ENCODE data around the gene POGK.
"Not testable (repeated sequence)": the region's sequence is repeated elsewhere in the genome, so short reads cannot be mapped to it uniquely, and the experiment has no call there.

The POGK gene

DNA sequence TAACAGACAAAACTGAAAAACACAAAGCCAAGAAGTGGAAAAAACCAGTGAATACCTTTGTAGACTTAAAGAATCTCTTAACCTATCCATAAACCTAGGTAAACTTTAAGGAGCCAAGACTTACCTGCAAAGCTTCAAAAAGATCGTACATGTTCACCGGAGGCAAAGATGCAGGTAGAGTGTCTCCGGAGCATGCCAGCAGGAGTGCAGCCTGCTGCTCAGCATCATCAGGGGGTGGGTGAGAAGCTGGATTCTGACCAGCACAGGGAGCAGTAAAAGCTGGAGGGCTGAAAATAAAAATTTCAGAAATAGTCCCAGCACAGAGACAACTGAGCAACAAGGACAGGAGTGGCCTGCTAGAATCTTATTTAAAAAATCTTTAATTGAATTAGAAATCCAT is 18.7 kb downstream of the POGK start:
- DNase-seq = no peak

DNA sequence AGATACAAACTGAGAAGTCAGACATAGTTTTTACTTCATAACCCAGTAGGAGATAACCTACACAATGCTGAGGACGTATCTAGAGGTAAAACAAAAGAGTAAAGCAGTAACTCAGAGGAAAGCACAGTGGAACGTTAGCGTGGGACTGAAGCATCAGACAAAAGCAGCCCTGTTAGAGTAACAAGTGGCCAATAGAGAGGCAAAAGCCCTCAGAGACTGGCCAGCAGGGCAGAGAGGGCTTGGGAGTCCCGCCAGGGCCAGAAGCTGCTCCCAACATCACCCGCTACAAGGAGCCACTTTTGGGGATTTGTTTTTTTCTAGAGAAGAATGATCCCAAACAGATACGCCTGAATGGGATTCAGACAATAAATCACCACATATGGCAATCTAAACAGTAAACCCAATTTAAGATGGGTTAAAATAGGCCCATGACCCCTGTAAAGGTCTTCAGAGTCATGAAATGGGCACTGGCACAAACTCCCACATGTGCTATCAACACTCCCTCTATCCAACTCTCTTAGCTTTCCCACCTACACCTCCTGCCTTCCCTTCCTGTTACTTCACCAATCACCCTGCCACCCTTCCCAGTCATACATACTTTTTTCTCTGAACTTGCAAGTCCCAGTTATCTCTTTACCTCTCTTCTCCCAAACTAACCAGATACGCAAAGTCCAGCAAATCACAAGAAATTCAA is 19.6 kb downstream of the POGK start:
- no peak for DNase-seq

DNA sequence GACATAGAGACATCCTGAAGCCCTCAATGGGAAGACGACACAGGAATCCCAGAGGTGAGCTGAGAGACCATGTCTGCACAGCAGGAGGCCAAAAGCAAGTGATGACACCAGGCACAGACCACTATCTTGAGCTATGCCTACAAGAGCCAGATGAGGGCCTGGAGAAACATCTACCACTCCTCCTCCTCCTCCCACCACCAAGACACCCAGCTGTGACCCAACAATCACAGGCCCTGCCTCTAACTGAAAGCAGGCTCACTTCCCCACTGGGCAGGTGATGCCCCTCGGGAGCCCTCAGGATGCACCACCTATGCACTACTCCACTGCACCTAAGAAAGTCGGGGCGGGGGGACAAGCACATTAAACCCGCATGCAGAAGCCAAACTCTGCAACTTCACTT is 20.3 kb downstream of the POGK start:
- DNase-seq = no peak

DNA sequence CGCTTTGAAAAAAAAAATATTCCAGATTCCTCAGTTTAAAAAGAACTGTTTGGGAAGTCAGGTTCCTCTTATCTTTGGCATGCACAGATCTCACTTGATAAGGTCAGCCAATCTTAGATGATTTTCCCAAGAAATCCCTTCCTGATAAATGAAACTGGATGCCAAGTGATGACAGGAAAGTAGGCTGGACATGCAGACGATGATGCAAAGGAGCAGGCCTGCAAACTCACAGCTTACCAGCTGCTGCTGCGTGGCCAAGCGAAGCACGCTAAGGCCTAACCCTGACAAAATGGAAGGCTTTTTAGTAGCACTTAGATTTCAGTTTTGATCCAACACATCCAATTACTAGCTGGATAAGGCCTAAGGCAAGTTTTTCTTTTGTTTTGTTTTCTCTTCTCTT is 26.7 kb downstream of the POGK start:
- DNase-seq = no peak

DNA sequence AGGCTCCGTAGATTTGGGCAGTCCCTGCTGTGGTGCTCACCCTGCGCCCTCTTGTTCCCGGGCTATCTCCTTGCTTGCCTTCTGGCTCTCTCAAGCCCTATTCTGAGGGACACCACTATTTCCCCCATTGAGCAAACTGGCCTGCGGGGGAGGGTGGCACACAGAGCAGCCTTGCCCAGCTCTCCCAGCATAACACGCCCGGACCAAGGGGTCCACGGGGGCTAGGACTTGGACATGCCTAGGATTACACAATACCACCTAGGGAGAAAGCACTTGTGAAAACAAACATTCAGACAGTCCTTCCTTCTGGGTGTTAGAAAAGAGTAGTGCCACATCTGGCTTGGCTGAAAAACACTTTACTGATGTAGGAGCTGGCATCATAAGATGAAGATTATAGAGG is 29.4 kb downstream of the POGK start:
- no peak for DNase-seq

DNA sequence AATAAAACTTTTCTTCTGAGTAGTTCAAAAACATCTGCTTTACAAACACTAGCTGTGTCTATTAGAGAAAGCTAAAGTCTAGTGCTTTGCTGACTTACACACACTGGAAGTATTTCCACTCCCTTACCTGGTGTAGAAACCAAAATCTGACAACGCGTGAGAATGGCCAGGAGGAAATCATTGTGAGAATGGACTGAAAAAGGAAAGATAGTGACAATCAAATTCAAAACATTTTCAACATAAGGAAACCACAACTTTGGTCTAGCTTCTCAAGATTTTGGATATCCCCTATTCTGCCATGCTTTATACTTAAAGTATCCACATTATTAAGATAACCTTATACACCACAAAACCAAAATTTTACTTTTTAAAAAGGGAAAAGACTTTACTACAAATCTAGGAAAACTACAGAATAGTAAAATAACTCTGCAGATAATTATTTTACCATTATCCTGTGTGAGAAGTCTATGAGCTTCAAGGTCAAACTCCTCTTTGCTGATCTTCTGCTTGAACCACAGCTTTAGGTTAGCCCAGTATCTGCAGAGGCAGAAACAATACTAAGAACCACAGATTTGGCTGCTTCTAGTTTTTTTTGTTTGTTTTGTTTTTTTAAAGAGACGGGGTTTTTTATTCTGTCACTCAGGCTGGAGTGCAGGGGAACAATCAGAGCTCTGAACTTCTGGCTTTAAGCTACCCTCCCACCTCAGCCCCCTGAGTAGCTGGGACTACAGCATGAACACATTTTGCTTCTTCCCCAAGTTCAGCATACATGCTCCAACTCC is 30.2 kb downstream of the POGK start:
- DNase-seq = no peak

DNA sequence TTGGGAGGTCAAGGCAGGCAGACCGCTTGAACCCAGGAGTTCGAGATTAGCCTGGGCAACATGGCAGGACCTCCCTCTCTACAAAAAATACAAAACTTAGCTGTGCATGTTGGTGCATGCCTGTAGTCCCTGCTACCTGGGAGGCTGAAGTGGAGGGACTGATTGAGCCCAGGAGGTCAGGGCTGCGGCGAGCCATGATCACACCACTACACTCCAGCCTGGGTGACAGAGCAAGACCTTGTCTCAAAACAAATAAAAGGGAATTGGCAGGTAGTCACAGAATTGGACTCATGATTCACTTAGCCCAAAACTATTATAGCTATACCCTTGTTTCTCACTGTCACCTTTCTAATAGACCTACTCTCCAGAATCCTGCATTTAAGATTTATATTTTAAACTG is 31.3 kb downstream of the POGK start:
- DNase-seq = no peak

DNA sequence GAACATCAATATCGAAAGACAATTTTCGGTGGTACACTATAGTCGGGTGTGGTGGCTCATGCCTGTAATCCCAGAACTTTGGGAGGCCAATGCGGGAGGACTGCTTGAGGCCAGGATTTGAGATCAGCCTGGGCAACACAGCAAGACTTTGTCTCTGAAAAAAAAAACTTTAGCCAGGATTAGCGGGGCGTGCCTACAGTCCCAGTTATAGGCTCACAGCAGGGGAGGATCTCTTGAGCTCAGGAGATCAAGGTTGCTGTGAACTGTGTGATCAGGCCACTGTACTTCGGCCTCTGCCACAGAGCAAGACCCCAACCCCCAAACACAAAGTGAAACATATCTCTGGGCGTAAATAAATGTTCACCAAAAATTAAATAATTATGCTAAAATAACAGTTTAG is 35.2 kb downstream of the POGK start:
- no peak for DNase-seq

DNA sequence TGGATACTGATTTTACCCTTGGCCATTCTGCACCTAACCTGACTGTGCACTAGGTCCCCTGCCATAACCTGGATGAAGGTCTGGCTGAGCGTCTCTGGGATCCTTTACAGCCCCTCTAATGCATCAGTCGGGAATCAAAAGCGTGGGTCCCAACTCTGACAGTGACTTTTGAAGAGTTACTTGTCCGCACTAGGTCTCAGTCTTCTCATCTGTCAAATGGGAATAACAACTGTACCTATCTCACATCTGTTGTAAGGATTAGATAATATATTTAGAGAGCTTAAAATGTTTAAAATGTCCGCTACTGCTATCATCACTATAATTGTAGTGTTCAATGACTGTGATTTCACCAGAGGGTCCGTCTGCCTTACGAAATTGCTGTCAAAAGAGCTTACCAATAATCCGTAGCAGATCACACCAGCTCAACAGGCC is 36.0 kb downstream of the POGK start:
- DNase-seq = no peak

DNA sequence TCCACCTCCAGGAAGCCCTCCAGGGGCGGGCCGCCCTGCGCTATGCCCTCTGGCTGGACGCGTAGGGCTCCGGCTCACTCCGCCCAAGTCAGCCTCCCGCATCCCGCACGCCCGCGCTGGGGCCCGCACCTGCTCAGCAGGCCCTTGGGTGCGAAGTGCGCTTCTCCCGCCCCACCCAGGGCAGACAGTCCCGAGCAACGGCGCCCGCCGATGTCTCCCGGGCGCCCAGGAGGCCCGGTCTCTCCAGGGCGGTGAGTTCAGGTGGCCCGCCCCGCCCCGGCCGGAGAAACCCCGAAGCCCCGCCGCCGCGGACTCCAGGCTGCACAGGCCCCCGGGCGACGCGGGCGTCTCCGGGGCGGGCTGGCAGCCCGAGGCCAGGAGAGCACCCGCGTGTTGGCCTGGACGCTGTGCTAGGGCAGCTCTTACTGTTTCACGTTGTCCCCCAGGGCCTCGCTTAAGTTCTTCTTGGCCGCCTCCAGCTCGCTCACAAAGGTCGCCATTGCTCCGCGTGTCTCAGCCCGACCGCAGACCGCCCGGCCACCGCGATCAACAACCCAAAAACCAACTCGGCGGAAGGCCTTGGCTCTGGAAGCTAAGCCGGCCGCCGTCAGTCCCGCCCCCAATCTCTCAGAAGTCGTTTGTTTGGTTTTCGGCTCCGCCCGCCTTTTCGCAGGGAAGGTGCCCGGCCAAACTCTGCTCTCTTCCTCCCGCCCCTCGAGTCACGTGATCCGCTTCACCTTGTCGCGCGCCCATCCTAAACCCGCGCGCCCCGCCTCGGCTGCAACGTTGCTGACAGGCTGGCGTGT is 36.7 kb downstream of the POGK start, which contains the start of gene TADA1:
Gene TADA1 (minus strand): TSS at position 531 of the 806 bp plus-strand sequence. CDS start 31 bp downstream, at position 500.
- peak; percentile 95 to 97 for DNase-seq

DNA sequence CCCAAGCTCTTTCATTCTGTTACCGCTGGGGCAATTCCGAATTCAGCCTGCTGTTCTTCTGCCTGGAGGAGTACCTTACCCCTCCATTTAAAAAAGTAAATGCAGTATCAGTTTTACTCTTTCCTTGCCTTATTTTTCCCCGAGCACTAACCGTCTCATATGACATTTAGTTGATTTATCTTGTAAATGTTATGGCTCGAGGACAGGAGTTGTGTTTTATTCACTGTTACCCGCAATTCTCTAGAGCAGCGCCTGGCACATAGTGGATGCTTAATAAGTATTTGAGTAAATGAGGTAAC is 37.2 kb downstream of the POGK start:
- DNase-seq = no peak

DNA sequence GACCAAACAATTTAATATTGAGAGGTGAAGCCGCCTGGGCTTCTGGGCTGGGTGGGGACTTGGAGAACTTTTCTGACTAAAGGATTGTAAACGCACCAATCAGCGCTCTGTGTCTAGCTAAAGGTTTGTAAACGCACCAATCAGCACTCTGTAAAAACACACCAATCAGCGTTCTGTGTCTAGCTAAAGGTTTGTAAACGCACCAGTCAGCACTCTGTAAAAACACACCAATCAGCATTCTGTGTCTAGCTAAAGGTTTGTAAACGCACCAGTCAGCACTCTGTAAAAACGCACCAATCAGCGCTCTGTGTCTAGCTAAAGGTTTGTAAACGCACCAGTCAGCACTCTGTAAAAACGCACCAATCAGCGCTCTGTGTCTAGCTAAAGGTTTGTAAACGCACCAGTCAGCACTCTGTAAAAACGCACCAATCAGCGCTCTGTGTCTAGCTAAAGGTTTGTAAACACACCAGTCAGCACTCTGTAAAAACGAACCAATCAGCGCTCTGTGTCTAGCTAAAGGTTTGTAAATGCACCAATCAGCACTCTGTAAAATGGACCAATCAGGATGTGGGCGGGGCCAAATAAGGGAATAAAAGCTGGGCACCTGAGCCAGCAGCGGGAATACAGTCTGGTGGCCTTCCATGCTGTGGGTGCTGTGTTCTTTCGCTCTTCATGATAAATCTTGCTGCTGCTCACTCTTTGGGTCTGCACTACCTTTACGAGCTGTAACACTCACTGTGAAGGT is 39.1 kb downstream of the POGK start:
- not testable (repeated sequence) for DNase-seq

DNA sequence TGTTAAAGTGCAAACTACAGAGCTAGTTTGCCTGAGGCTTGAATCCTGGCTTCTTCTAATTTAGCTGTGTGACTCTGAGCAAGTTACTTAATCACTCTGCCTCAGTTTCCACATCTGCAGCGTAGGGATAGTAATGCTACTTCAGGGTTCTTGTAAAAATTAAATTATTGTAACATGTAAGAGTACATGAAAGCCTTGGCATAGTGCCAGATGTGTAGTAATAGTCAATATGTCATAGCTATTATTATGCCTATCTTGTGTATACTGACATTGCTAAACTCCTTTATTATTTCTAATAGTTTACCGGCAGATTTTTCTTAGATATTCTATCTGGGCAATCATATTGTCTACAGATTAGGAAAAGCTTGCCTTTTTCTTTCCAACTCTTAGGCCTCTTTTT is 43.6 kb downstream of the POGK start:
- DNase-seq = no peak

DNA sequence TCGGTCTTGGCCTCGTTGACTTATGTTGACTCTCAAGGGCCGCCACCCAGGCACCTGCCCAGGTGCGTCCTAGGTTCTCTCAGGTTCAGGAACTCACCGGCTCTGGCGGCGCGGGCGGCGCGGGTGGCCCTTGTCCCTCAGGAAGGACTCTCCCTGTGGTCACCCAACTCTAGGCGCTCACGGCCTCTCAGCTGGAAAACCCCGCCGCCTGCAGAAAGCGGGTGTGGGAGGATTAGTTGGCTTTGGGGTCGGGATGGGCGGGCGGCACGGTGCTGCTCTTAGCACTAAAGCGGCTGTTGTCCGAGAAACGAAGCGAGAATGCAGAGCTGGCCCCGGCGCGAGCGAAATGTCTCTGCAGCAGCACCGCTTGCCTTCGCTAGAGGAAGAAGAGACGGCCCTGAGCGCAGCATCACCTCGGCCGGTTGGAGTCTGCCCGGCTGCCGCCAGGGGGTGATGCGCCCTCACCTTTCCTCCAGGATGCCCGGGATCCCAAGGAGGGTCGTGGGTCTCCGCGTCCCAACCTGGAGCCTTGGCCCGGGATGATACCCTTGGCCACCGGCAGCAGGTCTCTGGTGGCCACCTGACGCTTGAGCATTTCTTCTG is 44.9 kb downstream of the POGK start:
- peak; percentile 43 to 56 for DNase-seq

DNA sequence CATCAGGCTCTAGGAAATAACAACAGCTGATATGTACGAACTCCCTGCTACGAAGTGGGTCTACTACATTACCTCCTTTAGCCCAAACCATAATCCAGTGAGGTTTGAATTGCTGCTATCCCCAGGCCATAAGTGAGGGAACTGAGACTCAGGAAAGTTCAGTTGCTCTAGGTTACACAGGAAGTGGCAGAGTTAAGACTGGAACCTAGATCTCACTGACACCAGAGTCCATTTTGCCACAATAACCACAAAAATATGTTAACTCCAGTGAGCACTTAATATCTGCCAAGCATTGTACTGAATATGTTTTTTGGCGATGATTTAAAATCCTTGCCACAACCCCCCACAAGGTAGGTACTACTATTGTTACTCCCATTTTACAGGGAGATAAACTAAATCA is 45.7 kb downstream of the POGK start:
- DNase-seq = no peak

DNA sequence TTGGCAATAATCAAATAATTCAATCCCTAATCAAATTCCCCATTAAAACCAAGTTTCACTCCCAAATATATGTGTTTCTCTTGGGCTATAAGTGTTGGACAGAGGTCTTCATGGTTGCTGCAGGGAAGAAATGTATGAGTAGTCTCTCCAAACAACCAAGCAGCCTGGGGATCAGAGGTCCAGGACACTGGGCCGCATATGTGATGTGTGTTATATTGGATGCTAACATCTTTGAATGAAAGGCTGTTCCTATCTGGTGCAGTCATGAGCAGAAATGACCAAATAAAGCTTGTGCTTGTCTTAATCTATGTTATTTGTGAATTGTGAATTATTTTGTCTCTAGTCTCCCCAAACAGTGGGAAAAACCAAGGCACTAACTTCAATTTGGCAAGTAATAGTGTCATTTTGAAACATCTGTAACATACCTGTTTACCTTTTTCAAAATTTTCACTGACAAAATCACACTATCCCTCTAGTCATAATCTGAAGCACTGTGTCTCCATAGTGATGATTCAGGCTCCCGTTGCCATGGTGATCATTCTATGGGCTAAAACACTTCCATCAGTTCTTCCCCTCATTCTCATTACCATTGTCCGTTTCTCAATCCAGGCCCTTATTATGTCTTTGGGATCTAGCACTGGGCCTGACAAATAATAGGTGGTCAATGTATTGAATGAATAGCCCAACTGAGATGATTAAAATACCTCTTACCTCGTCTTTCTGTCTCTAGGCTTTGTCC is 49.3 kb downstream of the POGK start:
- no peak for DNase-seq

DNA sequence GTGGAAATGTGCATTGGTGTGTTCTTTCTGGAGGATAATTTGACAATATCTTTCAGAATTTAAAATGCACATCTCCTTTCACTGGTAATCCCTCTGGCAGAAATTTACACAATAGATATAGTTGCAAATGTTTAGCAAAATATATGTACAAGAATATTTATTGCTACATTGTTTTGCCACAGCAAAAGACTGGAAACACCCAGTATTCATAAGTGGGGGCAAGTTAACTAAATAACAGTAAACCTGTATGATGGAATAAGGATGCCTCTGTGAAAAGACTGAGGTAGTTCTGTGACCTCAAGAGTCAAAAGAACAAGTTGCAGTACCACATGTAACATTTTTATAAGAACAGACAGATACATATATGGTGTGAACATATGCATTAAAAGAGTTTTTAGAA is 50.5 kb downstream of the POGK start:
- DNase-seq = no peak

DNA sequence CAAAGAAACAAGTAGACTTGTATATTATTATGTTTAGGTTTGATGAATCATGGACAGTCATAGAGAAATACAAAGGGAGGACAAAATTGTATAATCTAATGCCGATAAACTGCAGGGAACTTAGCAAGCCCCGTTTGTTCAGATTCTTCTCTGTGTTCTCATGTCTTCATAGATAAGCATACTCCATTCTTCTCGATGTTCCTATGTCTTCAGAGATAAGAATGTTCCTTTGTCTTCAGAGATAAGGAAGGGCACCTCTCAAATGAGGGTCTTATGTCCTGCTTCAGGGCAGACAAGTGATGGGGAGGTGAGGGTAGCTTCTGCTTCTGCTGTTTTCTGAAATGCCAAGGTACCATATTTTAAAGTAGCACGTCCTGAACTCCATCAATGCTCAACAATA is 56.5 kb downstream of the POGK start:
- no peak for DNase-seq

DNA sequence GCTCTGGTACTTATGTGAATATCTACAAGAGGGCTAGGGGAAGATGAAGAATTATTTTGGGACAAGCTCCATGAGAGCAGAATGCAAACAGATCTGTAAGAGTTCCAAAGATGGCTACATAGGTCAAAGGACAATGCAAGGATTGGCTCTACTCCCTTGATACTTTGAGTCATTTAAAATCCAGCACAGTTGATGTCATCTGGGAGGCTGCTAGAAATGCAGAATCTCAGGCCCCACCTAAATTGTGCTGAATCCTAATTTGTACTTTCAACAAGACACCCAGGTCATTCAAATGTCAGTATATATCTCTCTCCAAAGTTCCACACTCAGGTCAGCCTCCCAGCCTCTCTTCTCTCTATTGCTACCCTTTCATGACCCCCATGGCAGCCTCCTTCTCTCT is 60.5 kb downstream of the POGK start:
- DNase-seq = no peak

DNA sequence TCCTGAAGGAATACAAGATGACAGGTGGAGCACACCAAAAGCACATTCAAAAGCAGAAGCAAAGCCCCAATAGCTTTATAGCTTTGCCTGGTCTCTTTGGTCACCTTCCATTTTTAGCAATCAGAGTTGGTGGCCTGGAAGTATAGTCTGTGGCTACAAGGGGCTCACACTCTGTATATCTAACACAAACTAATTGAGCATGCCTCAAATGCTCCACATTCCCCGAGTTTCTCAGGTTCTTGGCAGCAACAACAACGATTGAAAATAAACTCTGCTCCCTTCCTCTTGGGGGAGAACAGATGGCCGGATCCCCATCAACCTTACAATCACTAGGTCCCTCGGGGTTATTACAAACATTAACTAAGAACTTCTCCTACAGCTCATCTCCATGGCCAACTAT is 61.7 kb downstream of the POGK start:
- no peak for DNase-seq

DNA sequence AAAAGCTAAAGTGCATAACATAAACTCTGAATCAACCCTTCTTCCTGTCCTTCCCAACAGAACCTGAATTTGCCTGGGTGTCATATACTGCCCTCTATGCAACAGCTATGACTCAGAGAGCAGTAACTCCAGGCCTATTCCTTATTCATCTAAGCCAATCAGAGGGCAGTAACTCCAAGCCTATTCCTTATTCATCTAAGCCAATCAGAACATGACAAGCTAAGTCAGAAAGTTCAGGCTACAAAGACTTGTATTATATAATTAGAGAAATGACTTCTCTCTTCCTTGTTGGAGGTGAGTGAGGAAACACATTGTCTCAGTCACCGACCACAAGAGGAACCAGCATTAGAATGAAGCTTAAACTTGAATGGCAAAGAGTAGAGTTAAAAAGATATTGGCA is 63.0 kb downstream of the POGK start:
- peak; percentile 89 to 97 for DNase-seq

DNA sequence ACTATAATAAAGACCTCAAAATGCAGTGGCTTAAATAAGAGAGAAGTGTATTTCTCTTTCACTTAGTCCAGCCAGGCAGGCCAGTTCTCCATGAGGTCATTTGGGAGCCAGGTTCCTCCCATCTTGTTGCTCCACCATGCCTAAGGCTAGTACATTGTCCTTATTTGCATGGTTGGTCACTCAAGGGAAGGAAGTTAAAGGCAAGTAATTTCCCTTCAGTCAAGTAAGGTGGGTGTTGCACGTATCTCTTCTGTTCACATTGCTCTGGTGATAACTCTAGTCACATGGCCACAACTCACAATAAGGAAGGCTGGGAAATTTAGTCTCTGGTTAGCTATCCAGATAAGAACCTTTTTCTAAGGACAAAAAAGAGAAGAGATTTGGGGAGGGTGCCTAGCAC is 64.0 kb downstream of the POGK start:
- DNase-seq = peak; percentile 91 to 92
